Tibial nerve (tissue), 3 donors: ENCODE measurements around the gene ARRB1.

ENCODE experiments used
- CTCF ChIP-seq, 5 experiments: fragments of 200-600 bp in 3 of 5; fragments of 450-650 bp in 2 of 5; sonication (generic) in 3 of 5; IDR thresholded peaks; one replicate each; pipeline ENCODE4 v1.5.1; 2016 to 2019; ENCODE audit warnings: antibody characterized with exemption in 5 of 5, mild to moderate bottlenecking in 3 of 5, moderate library complexity in 2 of 5
- POLR2A ChIP-seq, 2 donors: fragments of 450-650 bp; IDR thresholded peaks; one replicate each; pipeline ENCODE4 v1.6.1; 2017; ENCODE audit warnings: antibody characterized with exemption in 2 of 2, mild to moderate bottlenecking in 2 of 2, moderate library complexity in 2 of 2

DNA sequence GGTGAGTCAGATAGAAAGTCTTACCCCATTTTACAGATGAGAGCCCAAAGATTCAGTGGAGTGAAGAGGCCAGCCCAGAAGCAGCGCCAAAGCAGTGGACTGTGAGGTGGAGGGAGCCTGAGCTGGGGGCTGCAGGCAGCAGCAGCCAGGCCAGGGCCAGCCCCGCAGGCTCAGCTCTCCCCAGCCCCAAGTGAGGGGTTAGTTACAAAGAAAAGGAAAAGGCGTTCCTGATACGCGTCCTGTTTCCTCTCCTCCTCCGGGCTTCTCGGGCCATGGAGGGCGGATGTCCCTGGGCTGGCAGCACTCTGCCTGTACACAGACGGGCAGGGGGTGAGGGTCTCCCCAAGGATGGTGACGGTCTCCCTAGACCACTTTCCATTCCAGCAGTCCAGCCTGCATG, 44.9 kb downstream of the ARRB1 start:
- no peak for TF ChIP-seq POLR2A (IDR thresholded peaks at IDR 0.05)
- no peak for TF ChIP-seq CTCF (IDR thresholded peaks at IDR 0.05)
